Measurements from ENCODE around the gene INHBB. TPM values are rescaled to one million over a fixed set of nuclear protein-coding genes. Genes with fewer than 3 reads are reported as not detected.
"Not testable (repeated sequence)": the region's sequence is repeated elsewhere in the genome, so short reads cannot be mapped to it uniquely, and the experiment has no call there.

Gene INHBB
- total RNA-seq, 1 donor from 2014 or later = not detected

DNA sequence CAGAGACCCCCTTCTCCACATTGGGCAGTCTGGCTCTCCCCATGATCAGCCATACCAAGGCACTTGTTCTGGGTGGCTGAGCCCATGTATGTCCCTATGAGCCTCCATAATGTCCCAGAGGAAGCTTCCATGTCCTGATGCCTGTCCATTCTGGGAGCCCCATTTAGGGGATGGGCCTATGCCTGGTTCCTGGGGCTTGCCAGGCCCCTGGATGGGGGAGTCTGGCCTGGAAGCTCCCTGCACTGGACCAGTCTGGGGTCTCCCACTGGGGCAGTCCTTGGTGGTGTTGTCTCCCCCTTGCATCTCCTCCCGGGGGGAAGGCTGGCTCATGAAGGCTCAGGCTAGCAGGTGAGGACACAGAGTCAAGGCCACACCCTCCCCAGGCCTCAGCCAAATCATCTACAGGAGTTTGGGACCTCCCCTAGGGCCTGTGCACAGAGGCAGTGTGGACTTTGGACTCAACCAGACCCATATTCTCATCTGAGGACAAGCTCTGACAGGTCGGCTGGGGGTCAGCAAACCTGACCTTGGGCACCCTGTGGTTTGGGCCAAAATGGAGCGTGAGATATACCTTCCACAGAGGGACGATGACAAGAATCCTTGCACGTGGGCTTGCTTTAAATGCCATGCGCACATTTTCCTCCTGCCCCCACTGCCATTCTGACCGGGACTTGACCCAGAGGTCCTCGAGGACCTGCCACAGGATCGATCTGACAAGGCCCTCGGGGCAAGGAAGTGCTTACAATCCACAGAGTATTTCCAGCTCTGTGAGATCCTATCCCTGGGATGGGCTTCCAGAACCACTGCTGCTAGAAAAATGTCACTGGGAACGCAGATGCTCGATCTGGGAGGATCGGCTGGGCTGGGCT, 38.8 kb downstream of the INHBB start:
- Mint-ChIP-seq H3K4me3 (no peak overlapping the region), H3K9me3 (no peaks in the 10 kb centered on the region), H3K27me3 (ENCODE audit: low read depth) (peaks cover 19% of the 10 kb centered on the region), H3K36me3 (no peaks in the 10 kb centered on the region), H3K27ac (no peak overlapping the region), H3K4me1 (no peaks in the 10 kb centered on the region)
- DNase-seq (ENCODE audit: low spot score in 2 of 2, unreplicated experiment in 2 of 2) = no peak
- TF ChIP-seq CTCF (IDR thresholded peaks at IDR 0.05; ENCODE audit: unreplicated experiment) = no peak

GRCh38 chr2:120385355-120386127, 39.6 kb downstream of the INHBB start:
- peaks cover 21% of the 10 kb centered on the region for H3K27me3 Mint-ChIP-seq (ENCODE audit: low read depth)
- no peaks in the 10 kb centered on the region for H3K9me3 Mint-ChIP-seq
- H3K4me3 Mint-ChIP-seq = no peak overlapping the region
- no peaks in the 10 kb centered on the region for H3K4me1 Mint-ChIP-seq
- H3K27ac Mint-ChIP-seq = no peak overlapping the region
- DNase-seq (ENCODE audit: low spot score in 2 of 2, unreplicated experiment in 2 of 2) = no peak
- H3K36me3 Mint-ChIP-seq = no peaks in the 10 kb centered on the region
- no peak for TF ChIP-seq CTCF (IDR thresholded peaks at IDR 0.05; ENCODE audit: unreplicated experiment)

GRCh38 chr2:120388222-120389035, 42.5 kb downstream of the INHBB start:
- Mint-ChIP-seq H3K4me3 (no peak overlapping the region), H3K4me1 (no peaks in the 10 kb centered on the region), H3K9me3 (no peaks in the 10 kb centered on the region), H3K36me3 (no peaks in the 10 kb centered on the region), H3K27me3 (ENCODE audit: low read depth) (peaks cover 24% of the 10 kb centered on the region), H3K27ac (no peak overlapping the region)
- TF ChIP-seq CTCF (IDR thresholded peaks at IDR 0.05; ENCODE audit: unreplicated experiment) = no peak
- DNase-seq (ENCODE audit: low spot score in 2 of 2, unreplicated experiment in 2 of 2) = peak in 1 of 2 experiments; percentile 28

- Mint-ChIP-seq H3K9me3 (no peaks in the 10 kb centered on the region), H3K27ac (no peak overlapping the region), H3K4me1 (no peaks in the 10 kb centered on the region), H3K4me3 (no peak overlapping the region), H3K36me3 (no peaks in the 10 kb centered on the region), H3K27me3 (ENCODE audit: low read depth) (peaks cover 24% of the 10 kb centered on the region)
- DNase-seq (ENCODE audit: low spot score in 2 of 2, unreplicated experiment in 2 of 2) = peak; percentile 9 to 24
- no peak for TF ChIP-seq CTCF (IDR thresholded peaks at IDR 0.05; ENCODE audit: unreplicated experiment)
These were observed 43.1 kb downstream of the INHBB start for GRCh38 chr2:120389036-120389391.

- H3K9me3 Mint-ChIP-seq = no peaks in the 10 kb centered on the region
- TF ChIP-seq CTCF (IDR thresholded peaks at IDR 0.05; ENCODE audit: unreplicated experiment) = no peak
- H3K27ac Mint-ChIP-seq = no peak overlapping the region
- peaks cover 3% of the 10 kb centered on the region for H3K4me1 Mint-ChIP-seq
- H3K4me3 Mint-ChIP-seq = no peak overlapping the region
- no peaks in the 10 kb centered on the region for H3K36me3 Mint-ChIP-seq
- DNase-seq (ENCODE audit: low spot score in 2 of 2, unreplicated experiment in 2 of 2) = peak; percentile 5 to 27
- H3K27me3 Mint-ChIP-seq (ENCODE audit: low read depth) = peaks cover 24% of the 10 kb centered on the region
These were observed 44.6 kb downstream of the INHBB start for GRCh38 chr2:120390381-120391055.

DNA sequence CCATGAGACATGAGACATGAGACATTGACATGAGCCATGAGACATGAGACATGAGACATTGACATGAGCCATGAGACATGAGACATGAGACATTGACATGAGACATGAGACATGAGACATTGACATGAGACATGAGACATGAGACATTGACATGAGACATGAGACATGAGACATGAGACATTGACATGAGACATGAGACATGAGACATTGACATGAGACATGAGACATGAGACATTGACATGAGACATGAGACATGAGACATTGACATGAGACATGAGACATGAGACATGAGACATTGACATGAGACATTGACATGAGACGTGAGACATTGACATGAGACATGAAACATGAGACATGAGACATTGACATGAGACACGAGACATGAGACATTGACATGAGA, 45.4 kb downstream of the INHBB start:
- not testable (repeated sequence) for H3K27ac Mint-ChIP-seq; H3K4me1 Mint-ChIP-seq; H3K9me3 Mint-ChIP-seq; H3K4me3 Mint-ChIP-seq; DNase-seq (ENCODE audit: low spot score in 2 of 2, unreplicated experiment in 2 of 2); H3K36me3 Mint-ChIP-seq
- H3K27me3 Mint-ChIP-seq (ENCODE audit: low read depth) = peaks cover 24% of the 10 kb centered on the region
